ENCODE measurements around the gene BAIAP2L2.

GRCh38 chr22:38070250-38070921 is 40.1 kb downstream of the BAIAP2L2 start:
- no peak for TF ChIP-seq CTCF (IDR thresholded peaks at IDR 0.05; ENCODE audit: low read depth, low read length)
- TF ChIP-seq POLR2A (IDR thresholded peaks at IDR 0.05; ENCODE audit: extremely low read depth, insufficient read length) = no peak
- TF ChIP-seq MAX (IDR thresholded peaks at IDR 0.05; ENCODE audit: low read depth, low read length) = no peak
- no peak for TF ChIP-seq MYC (IDR thresholded peaks at IDR 0.05; ENCODE audit: low read depth, low read length)

Measured in NB4 (cell line).